HG03095 (cell line): ENCODE measurements around the gene CORO6.

ENCODE experiments used
- ATAC-seq: cut with Tn5 transposase; IDR thresholded peaks from one replicate; pipeline ENCODE4 v1.9.1; 2021; ENCODE audit warnings: moderate library complexity; ENCODE audit not compliant: unreplicated experiment

Gene CORO6

GRCh38 chr17:29591737-29592608 lies 30.7 kb downstream of the CORO6 start:
- ATAC-seq, result peak; percentile 31

DNA sequence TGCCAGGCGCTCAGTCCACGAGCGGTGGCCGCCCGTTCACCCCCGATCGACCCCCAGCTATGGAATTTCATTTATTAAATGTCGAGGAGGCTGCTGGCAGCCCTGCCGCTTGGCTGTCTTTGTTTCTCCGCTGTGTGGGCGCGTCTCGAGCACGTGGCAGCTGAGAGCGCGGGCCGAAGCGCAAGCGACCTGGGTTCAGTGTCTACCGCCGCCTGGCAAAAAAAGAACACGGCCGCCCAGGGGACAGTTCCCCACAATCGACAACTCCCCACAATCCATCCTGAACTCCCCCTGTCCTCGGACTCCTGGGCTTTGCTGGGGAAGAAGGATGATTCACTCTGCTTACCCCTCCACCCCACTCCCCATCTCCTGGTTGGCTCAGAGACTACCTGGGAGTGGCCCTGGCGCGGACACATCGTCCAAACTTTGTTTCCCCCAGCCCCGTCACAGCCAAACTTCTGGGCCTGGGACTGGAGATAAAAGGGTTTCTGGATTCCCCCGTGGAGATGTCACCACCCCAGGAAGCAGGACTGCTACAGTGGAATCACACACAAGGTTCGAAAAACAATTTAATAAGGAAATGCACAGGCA lies 31.5 kb downstream of the CORO6 start:
- ATAC-seq, result no peak

DNA sequence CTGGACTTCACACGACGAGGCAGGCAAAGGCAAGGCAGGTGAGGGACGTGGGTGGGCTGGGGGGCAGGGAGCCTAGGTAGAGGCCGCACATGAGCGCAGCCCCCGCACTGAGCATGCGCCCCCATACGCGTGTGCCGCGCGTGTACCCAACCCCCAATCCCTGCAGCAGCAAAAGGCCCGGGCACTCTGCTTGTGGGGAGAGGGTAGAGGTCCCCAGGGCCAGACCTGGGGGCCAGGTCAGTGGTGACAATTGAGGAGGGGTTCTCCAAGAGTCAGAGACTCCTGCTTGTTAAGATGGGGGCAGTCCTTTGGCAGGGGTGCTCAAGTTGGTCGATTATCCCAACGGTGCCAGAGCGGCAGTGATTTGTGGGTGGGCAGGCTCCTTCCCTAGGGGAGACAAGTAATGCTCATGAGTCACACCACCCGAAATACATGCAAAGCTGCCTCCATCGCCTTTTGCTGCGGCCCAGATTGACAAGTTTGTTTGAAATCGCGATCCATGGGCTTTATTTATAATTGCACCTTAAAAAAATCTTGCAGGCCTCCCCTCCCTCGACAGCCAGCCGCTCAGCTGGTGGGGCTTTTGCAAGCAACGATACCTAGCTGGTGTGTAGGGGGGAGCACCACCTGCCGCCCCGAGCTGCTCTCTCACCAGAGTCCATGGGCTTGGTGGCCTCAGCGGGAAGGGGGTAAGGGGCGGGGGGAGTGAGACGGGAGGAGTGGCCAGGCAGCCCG lies 32.1 kb downstream of the CORO6 start:
- no peak for ATAC-seq

DNA sequence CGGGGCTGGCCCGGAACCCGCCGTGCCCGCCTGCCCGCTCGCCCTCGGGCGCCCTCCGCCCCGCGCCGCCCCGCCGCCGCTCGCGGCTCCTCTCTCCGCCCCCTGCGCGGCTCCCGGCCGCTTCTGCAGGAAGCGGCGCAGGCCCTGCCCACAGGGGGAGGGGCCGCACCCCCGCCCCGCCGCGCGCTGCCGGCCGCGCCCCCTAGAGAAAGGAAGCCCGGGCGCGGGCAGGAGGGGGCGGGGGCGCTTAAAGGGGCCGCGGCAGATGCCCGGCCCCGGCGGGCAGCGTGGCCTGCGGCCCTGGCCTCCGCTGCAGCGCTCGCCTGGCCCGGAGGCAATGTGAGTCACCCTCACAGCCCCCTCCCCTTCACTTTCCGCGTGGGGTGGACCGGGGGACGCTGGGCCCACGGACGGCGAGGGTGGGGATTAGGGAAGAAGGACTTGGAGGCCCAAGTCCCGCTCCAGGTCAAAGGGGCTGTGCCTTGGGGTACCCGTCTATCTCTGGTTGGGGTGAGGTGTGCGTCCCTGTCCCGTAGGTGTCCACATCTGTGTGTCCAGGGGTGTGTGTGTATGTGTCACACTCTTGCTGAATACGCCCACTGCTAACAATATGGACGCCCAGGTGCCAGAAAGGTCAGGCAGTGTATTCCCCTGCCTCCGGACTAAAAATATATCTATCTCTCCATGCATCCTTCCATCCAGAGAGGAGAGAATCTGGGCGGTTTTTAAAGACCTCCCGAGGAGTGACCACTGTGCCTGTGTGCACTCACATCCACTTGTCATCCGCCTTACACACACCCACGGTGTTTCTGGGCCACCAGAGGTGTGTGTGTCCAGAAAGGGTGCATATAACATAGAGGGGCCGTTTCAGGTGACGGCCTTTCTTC lies 32.9 kb downstream of the CORO6 start, which contains the start of gene GIT1:
GIT1 (minus strand) TSS at position 125 of the 887 bp plus-strand sequence. CDS start 270 bp downstream, outside the sequence.
- ATAC-seq, result peak; percentile 38

- ATAC-seq, result no peak
Observed at GRCh38 chr17:29588562-29589411, 33.9 kb downstream of the CORO6 start.

DNA sequence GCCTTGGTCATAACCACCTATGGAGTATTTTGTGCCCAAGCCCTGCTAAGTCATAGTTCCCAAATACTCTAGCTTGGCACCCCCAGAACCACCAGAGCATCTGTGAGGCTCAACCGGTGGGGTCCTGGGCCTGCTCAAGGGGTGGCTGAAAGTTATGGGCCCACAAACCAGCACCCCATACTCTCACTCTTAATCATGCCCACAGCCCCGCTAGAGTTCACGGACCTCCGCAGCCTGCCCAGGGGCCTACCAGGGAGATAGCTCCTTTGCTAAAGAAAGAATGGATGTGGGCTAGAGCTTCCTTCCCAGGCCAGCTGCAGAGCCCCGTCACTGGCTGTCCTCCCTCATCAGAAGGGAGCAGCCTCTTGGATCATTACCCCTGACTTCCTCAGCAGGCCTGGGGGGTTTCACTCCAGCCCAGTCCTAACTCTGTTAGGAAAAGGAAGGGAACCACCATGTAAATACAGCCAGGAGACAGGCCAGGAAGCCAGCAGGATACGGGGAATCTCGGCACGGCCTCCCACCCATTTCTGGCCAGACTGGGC lies 34.6 kb downstream of the CORO6 start:
- no peak for ATAC-seq

GRCh38 chr17:29587591-29587990 lies 35.1 kb downstream of the CORO6 start:
- no peak for ATAC-seq

DNA sequence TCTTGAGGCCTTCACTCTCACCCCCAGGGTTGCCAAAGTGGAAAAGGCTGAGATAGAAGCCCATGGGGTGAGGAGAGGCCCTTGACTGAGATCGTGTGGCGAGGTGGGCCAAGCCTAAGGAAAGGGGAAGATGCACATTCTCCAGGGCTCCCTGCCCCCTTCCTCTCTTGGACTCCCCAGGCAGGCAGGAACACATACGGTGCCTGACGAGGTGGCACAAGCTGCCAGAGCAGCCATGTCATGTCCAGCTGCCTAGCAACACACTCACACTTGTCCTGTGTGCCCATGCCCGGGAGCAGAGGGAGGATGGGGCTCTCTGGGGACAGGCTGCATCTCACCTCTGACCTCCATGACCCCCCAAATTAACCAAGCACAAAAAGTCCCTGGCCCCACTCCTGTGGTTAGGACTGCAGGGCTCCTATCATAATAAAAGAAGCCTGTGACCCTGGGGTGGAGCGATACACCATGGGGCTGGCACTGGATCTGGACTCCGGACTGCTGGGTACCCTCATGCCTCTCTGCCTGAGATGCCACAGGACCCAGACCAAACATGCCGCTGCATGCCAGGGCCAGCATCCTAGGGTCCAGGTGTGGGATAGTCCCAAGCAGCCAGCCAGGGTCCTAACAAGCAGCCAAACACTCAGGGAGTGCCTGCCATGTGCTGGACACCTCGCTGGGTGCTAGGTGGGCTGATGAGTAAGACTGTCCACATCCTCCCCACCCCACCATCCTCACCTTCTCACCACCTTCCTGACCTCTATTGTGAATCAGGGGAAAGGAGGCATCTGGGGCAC lies 35.8 kb downstream of the CORO6 start:
- ATAC-seq, result no peak

DNA sequence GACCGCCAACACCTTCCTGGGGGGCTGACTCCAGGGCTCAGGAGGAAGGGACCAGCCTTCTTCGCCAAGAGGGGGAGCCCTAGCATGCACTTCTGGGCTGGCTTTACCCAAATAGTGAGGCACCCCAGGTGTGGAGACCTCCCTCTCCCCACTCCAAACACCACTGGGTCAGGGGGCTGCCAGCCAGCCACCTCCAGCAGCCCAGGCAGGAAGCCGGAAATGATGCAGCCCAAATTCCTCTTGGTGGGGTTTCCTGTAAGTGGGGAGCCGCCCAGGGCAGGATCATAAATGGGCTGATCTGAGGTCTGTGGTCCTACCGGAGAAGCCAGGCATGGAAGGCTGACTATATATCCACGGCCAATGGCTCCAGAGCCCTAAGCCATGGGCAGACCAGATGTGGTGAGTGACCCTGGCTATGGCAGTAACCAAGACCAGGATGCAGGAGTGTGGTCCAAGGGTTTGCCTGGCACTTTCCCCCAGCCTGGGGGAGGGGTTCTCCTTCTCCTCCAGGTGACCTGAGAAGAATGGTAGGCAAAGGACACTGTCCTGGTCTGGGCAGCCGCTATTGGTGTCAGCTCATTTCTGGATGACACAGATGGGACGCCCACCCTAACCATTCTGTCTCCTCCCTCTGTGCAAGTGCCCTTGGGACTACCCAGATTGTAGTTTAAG lies 37.5 kb downstream of the CORO6 start:
- no peak for ATAC-seq

DNA sequence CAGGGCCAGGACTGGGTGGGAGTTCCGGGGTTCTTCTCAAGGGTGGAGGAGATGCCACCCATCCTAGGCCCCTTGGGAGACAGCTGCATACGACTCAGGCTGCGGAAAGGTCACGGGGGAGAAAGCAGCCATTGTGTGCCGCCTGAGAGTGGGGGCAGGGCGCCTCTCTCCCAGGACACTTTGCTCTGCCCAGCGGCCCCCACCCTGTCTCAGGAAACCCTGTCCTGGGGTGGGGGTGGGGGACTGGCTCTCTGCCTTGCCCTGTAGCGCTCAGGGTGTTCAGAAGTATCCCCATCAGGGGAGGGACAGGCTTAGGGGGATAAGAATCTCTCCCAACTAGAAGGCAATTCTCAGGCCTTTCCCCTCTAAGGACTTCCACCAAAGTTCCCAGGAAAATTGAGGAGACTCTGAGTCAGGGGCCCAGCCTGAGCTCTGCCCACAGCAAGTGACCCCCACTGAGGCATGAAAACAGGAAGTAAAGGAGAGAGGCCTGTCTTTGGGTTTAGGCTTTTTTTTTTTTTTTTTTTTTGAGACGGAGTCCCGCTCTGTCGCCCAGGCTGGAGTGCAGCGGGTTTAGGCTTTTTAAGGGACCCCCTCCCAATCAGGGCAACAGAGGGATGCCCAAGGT lies 38.1 kb downstream of the CORO6 start:
- no peak for ATAC-seq

DNA sequence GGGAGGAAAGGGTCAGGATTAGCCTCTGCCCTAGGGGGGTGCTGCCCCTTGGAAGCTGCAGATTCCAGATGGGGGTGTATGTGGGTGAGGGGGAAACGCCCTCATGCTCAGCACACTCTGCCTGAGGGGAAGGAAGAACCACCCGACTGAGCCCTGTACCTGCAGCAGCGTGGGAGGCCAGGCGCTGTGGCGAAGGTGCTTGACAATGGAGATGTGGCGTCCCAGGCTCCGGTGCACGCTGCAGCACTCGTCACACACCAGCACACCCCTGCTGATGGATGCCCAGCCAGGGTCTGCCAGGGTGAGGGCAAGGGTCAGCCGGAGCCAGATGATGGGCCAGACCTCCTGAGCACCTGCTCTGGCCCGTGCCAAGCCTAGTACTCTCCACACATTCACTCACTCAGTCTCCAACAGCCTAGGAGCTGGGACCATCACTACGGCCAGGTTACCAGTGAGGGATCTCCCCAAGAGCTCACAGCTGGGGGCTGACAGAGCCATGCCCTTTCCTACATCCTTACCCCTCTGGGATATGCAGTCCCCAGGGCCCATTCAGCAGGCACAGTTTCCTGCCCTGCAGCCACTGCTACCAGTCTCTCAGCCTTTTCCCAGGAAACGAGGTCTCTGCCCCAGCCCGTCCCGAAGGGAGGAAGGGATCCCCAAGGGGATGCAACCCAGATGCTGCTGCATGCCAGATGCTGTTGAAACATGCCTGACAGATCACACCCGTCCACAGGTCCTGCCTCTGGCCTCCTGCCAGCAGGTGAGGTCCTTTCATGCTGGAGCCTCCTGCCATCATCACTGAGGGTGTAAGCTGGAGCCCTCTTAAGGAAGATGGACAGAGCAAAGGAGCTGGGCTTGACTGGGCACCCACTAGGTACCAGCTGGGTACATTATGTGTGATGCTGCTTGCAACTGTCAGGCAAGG lies 39.1 kb downstream of the CORO6 start:
- ATAC-seq, result no peak

- no peak for ATAC-seq
Observed at GRCh38 chr17:29582772-29583171, 39.9 kb downstream of the CORO6 start.

DNA sequence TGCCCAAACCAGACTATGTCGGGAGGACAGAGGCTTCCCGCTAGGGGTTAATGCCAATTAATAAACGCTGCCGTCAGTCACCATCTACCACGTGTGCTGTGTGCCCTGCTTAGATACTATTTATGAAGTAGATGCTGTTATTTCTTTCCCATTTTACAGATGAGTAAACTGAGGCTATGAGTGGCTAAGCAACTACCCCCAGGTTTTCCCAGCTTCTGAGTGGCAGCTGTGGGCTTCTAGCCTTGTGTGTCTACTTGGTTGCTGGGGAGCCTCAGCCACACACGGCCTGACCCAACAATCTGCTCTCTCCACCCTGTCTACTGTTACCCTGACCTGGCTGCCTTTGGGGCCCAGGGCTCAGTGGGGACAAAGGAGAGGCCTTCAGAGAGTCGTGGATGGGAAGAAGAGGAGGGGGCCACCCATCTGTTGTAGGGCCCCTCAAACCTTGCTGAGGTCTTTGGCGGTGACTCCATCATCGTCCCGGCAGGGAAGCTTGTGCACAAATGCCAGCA lies 40.4 kb downstream of the CORO6 start:
- no peak for ATAC-seq

GRCh38 chr17:29581583-29582253 lies 41.0 kb downstream of the CORO6 start:
- ATAC-seq, result no peak

DNA sequence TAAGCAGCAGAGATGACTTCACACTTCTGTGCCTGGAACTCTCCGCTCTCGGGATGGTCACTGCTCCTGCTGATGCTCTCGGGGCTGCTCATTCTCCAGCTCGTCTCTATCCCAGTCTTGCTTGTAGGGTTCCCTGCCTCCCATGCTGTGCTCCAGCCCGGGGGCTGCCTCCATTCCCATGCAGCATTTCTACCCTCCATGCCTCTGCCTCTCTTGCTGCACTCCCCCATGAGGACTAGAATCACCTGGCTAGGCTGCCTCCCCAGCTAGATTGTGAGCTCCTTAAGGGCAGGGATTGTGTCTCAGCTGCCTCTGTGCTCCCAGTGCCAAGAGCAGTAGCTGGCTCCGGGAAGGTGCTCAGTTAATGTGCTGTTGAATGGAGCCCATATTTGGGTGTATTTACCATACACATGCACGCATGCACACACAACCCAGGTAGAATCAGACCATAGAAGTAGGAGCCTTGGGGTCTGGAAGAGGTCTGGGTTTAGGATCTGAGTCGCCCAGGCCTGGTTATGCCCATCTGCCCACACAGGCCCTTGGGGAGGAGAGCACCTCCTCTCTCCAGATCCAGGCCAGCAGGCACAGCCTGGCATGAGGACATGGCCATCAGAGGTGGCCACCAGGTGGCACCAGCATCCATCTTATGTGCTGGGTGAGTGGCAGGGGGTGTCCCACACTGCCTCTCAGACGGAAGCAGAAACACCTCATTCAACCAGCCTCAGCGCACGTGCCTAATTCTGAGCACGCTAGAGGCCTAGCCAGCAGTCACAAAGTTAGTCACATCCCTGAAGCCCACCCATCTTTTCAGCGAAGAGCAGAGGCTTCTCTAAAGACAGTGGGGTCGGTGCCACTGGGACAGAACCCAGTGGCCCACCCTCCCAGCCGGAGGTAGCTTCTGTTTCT lies 42.6 kb downstream of the CORO6 start:
- ATAC-seq, result peak; percentile 58
